ENCODE results near the gene GARIN5B.

DNA sequence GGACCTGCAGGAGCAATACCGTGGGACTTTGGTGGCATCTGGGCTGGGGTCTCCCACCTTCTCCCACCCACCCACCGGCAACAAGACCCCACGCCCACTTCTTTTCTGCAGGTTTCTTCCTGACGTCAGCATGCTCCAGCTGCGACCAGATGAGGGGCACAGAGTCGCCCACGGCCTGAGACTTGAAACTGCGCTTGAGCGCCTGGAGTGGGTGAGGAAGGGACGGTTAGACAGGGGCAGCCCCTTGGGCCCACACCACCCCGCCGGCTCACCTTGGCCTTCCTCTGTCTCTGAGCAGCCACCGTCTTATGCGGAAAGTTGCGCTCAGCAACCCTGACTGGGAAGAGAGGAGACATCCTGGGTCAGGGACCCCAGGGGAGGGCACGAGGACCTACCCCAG is 2.2 kb downstream of the GARIN5B start:
- TF ChIP-seq, protein P1, sequence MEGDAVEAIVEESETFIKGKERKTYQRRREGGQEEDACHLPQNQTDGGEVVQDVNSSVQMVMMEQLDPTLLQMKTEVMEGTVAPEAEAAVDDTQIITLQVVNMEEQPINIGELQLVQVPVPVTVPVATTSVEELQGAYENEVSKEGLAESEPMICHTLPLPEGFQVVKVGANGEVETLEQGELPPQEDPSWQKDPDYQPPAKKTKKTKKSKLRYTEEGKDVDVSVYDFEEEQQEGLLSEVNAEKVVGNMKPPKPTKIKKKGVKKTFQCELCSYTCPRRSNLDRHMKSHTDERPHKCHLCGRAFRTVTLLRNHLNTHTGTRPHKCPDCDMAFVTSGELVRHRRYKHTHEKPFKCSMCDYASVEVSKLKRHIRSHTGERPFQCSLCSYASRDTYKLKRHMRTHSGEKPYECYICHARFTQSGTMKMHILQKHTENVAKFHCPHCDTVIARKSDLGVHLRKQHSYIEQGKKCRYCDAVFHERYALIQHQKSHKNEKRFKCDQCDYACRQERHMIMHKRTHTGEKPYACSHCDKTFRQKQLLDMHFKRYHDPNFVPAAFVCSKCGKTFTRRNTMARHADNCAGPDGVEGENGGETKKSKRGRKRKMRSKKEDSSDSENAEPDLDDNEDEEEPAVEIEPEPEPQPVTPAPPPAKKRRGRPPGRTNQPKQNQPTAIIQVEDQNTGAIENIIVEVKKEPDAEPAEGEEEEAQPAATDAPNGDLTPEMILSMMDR (IDR thresholded peaks at IDR 0.05; ENCODE audit: low read length): no peak
- TF ChIP-seq EZH2 (optimal IDR thresholded peaks at IDR 0.05; ENCODE audit: low read depth, low read length): no peak
